Transverse colon (tissue), 4 donors: Measurements from ENCODE around the gene RUVBL2. TPM values are rescaled to one million over a fixed set of nuclear protein-coding genes. Genes with fewer than 3 reads are reported as not detected.

Experiments used
- DNase-seq: peaks from one replicate; pipeline ENCODE4 v3.0.0-alpha.2; 2019
- H3K27ac ChIP-seq, 4 donors: fragments of 200-600 bp; sonication (generic); 2 replicates each; pipeline ENCODE4 v1.5.1; 2016 to 2018; ENCODE audit warnings: inconsistent platforms in 4 of 4
- H3K27me3 ChIP-seq: fragments of 200-600 bp; sonication (generic); 2 replicates; pipeline ENCODE4 v1.5.1; 2017; ENCODE audit warnings: inconsistent platforms
- H3K36me3 ChIP-seq, 4 donors: fragments of 200-600 bp; sonication (generic); 2 replicates each; pipeline ENCODE4 v1.5.1; 2017 to 2019; ENCODE audit warnings: inconsistent platforms in 4 of 4
- H3K4me1 ChIP-seq, 4 donors: fragments of 200-600 bp; sonication (generic); 2 replicates each; pipeline ENCODE4 v1.5.1; 2017 to 2020; ENCODE audit warnings: inconsistent platforms in 4 of 4
- H3K4me3 ChIP-seq, 4 donors: fragments of 200-600 bp; sonication (generic); 1 replicate in 1 of 4; 2 replicates in 3 of 4; pipeline versions ENCODE4 v1.5.1 to v1.6.1; 2017 to 2019; ENCODE audit warnings: inconsistent platforms in 4 of 4
- H3K9me3 ChIP-seq, 2 donors: fragments of 200-600 bp; sonication (generic); 2 replicates each; pipeline ENCODE4 v1.5.1; 2017 to 2019; ENCODE audit warnings: inconsistent platforms in 2 of 2
- CTCF ChIP-seq, 5 experiments: fragments of 200-600 bp in 3 of 5; fragments of 450-650 bp in 2 of 5; sonication (generic) in 3 of 5; IDR thresholded peaks; 1 replicate in 2 of 5; 2 replicates in 3 of 5; pipeline ENCODE4 v1.5.1; 2016 to 2017; ENCODE audit warnings: antibody characterized with exemption in 5 of 5, inconsistent platforms in 3 of 5, mild to moderate bottlenecking in 2 of 5, moderate library complexity in 1 of 5
- EP300 ChIP-seq: sonication (generic); formaldehyde crosslinking; IDR thresholded peaks from one replicate; pipeline ENCODE4 v1.6.1; 2017; ENCODE audit warnings: antibody characterized with exemption, low read depth
- POLR2A ChIP-seq: fragments of 450-650 bp; IDR thresholded peaks from one replicate; pipeline ENCODE4 v1.6.1; 2016; ENCODE audit warnings: antibody characterized with exemption, mild to moderate bottlenecking, moderate library complexity
- POLR2AphosphoS5 ChIP-seq, 3 donors: sonication (generic); formaldehyde crosslinking; IDR thresholded peaks; one replicate each; pipeline ENCODE4 v1.6.1; 2016; ENCODE audit warnings: antibody characterized with exemption in 3 of 3
- WGBS, 2 donors: methylation state at CpG; one replicate each; pipeline ENCODE4 v1.1.5; 2018; ENCODE audit warnings: low coverage in 1 of 2; 5-methylcytosine and 5-hydroxymethylcytosine counted together
- in situ Hi-C, 4 donors: fragments of 200-750 bp; cut with MboI; loops; one replicate each; pipeline versions ENCODE4 v1.15.0 to v1.15.1; 2017; ENCODE audit warnings: low sequenced_read_pairs in 3 of 4, low pct_ligation_motif_present in 1 of 4, low pct_unique_long_range_greater_than_20kb in 1 of 4
- intact Hi-C: fragments of 100-400 bp; cut with DNase I; formaldehyde crosslinking; loops from one replicate; pipeline ENCODE4 v1.15.1; 2023; ENCODE audit warnings: low total_unique reads
- total RNA-seq, 4 donors: library from RNA; depleted of rRNA; stranded (reverse); fragments of >200 nt; gene quantifications; one replicate each; pipeline ENCODE4 v1.1.0, GENCODE V29; 2016

The RUVBL2 gene
- total RNA-seq, 4 donors from 2014 or later, result 48.6 to 66.9 (median 59.4) TPM

GRCh38 chr19:48968813-48969218 is 24.9 kb upstream of the RUVBL2 start:
- no peaks in the 10 kb centered on the region for H3K9me3 ChIP-seq
- DNase-seq, result no peak
- intact Hi-C loops (loop anchor here (10.0 kb wide), 2 partner anchors 64 to 94 kb away; partner anchors contain the start of genes NUCB1 and PPP1R15A), in situ Hi-C loops (loop anchor here in 1 of 4 donors (25.0 kb wide), 1 partner anchor 107 kb away; the partner anchor contains the start of genes PLEKHA4 and PPP1R15A)
- H3K4me3 ChIP-seq, result no peak overlapping the region
- peak overlapping the region in 2 of 4 donors; percentile 96 to 97 for H3K27ac ChIP-seq
- H3K4me1 ChIP-seq, result peaks cover 24 to 34% (median 28%) of the 10 kb centered on the region in 4 donors
- no peaks in the 10 kb centered on the region for H3K27me3 ChIP-seq
- TF ChIP-seq CTCF (IDR thresholded peaks at IDR 0.05), result no peak
- TF ChIP-seq POLR2AphosphoS5 (IDR thresholded peaks at IDR 0.05), result no peak
- no peak for TF ChIP-seq POLR2A
- TF ChIP-seq EP300, result no peak
- WGBS, 2 donors, result 92% methylated on average over 11 of the region's 15 CpGs; no CpG with 5 or more reads in 1 of the 2 donors
- peaks cover 0 to 26% (median 9%) of the 10 kb centered on the region in 4 donors for H3K36me3 ChIP-seq

DNA sequence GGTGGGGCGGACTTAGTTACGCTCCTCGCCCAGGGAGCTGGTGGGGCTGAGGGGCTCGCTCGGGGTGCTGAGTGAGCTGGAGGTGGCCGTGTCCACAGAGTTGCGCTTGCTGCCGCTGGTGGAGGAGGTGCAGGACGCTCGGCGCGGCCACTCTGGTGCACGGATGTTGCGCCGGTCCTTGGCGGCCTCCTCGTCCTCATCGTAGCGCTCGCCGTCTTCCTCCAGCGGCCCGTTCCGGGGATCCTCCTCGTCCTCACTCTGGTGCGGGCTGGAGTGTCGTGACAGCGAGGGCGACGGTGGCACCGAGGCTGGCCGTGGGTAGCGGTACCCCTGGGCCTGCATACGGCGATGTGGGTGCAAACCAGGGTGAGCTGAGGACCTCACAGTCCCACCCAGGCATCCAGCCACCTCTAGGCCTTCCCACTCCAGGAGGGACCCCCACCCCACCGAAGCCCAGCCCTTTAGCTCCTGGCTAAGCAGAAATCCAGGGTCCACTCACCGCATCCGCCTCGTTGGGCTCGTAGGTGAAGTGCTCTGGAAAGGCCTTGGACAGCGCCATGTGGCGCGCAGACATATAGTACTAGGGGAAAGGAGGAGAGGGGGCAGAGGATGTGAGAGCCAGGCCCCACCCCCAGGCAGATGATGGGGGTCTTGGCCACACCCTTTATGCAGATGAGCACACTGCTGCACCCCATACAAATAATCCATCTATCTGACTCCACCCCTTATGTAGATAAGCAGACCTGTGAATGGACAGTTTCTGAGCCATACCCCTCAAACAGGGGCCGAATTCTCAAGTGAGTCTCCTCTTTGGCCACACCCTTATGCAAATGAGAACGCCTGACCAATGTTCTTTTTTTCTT is 24.2 kb upstream of the RUVBL2 start:
- no peak for DNase-seq
- Histone ChIP-seq H3K9me3 (no peaks in the 10 kb centered on the region), H3K27ac (no peak overlapping the region), H3K4me1 (peaks cover 17 to 27% (median 21%) of the 10 kb centered on the region in 4 donors), H3K36me3 (peaks cover 0 to 33% (median 12%) of the 10 kb centered on the region in 4 donors), H3K27me3 (no peaks in the 10 kb centered on the region), H3K4me3 (no peak overlapping the region)
- TF ChIP-seq POLR2AphosphoS5 (IDR thresholded peaks at IDR 0.05) (peak in 1 of 3 donors; percentile 48), CTCF (IDR thresholded peaks at IDR 0.05) (no peak)
- in situ Hi-C loops (loop anchor here in 1 of 4 donors (5.0 to 25.0 kb wide), 2 partner anchors 107 to 177 kb away; partner anchors contain the start of genes PLEKHA4 and PPP1R15A), intact Hi-C loops (loop anchor here (10.0 kb wide), 3 partner anchors 65 to 175 kb away; partner anchors contain the start of genes NUCB1 and PPP1R15A)
- whole genome bisulfite sequencing, 2 donors, result 80 to 93% methylated on average over 3 to 45 of the region's 45 CpGs

- intact Hi-C loops, result loop anchor here (10.0 kb wide), 1 partner anchor 175 kb away; no protein-coding TSS in a partner anchor
- no peak for TF ChIP-seq EP300
- TF ChIP-seq POLR2A, result no peak
- no peak for TF ChIP-seq CTCF (IDR thresholded peaks at IDR 0.05)
- no peak for TF ChIP-seq POLR2AphosphoS5 (IDR thresholded peaks at IDR 0.05)
- no peaks in the 10 kb centered on the region for H3K9me3 ChIP-seq
- no peak overlapping the region for H3K4me3 ChIP-seq
- WGBS, 2 donors, result 87 to 93% methylated on average over 17 to 23 of the region's 23 CpGs
- H3K27ac ChIP-seq, result no peak overlapping the region
- no peaks in the 10 kb centered on the region for H3K27me3 ChIP-seq
- H3K4me1 ChIP-seq, result peaks cover 15 to 23% (median 18%) of the 10 kb centered on the region in 4 donors
- H3K36me3 ChIP-seq, result peaks cover 0 to 37% (median 13%) of the 10 kb centered on the region in 4 donors
- DNase-seq, result no peak
- in situ Hi-C loops, result loop anchor here in 1 of 4 donors (5.0 to 25.0 kb wide), 2 partner anchors 108 to 178 kb away; partner anchors contain the start of genes PLEKHA4 and PPP1R15A
These were observed 23.4 kb upstream of the RUVBL2 start for GRCh38 chr19:48970139-48970766.

GRCh38 chr19:48970923-48971395 is 22.7 kb upstream of the RUVBL2 start:
- no peak overlapping the region for H3K27ac ChIP-seq

More at GRCh38 chr19:48970923-48971395, 22.7 kb upstream of the RUVBL2 start:
- H3K27me3 ChIP-seq, result no peaks in the 10 kb centered on the region
- H3K4me3 ChIP-seq, result no peak overlapping the region
- H3K4me1 ChIP-seq, result peaks cover 15 to 22% (median 17%) of the 10 kb centered on the region in 4 donors
- intact Hi-C loops (loop anchor here (10.0 kb wide), 1 partner anchor 176 kb away; no protein-coding TSS in a partner anchor), in situ Hi-C loops (loop anchor here in 1 of 4 donors (5.0 to 25.0 kb wide), 2 partner anchors 109 to 179 kb away; partner anchors contain the start of genes PLEKHA4 and PPP1R15A)
- H3K9me3 ChIP-seq, result no peaks in the 10 kb centered on the region
- peaks cover 0 to 38% (median 13%) of the 10 kb centered on the region in 4 donors for H3K36me3 ChIP-seq
- DNase-seq, result peak; percentile 86
- 20 to 50% methylated on average over 2 to 19 of the region's 19 CpGs for WGBS, 2 donors
- peak in 1 of 3 donors; percentile 12 for TF ChIP-seq POLR2AphosphoS5 (IDR thresholded peaks at IDR 0.05)
- TF ChIP-seq CTCF (IDR thresholded peaks at IDR 0.05), result peak; percentile 81 to 93 (median 92)
- TF ChIP-seq EP300, result no peak
